GM12878 (cell line): ENCODE results near the gene FAM234A. TPM values are rescaled to one million over a fixed set of nuclear protein-coding genes. Genes with fewer than 3 reads are reported as not detected.
"Not testable (repeated sequence)": the region's sequence is repeated elsewhere in the genome, so short reads cannot be mapped to it uniquely, and the experiment has no call there.

Experiments
- ATAC-seq: fragments of 200-7000 bp; cut with Tn5 transposase; 3 replicates; pipeline ENCODE4 v1.9.1; 2020; ENCODE audit warnings: mild to moderate bottlenecking, moderate library complexity
- BruUV-seq: library from RNA; stranded (reverse); fragments of 400-500 nt; replicated peaks from 2 replicates; lab custom pipeline; 2021; lab: Mats Ljungman, UMichigan
- CTCF ChIA-PET: fragments of 300-600 bp; sonication (Branson Sonifier 250); formaldehyde crosslinking; extraction: SDS; loops from one replicate; lab custom pipeline; 2021; ENCODE audit warnings: inconsistent platforms; lab: Yijun Ruan, JAX
- POLR2A ChIA-PET: fragments of 350-600 bp; formaldehyde crosslinking; extraction: SDS; loops from one replicate; lab custom pipeline; 2021; ENCODE audit warnings: inconsistent platforms; lab: Charles Lee
- RAD21 ChIA-PET: fragments of 300-600 bp; sonication (Branson Sonifier 250); formaldehyde crosslinking; loops from one replicate; lab custom pipeline; 2023; ENCODE audit warnings: antibody characterized with exemption; ENCODE audit not compliant: unreplicated experiment; lab: Charles Lee
- SMC1A ChIA-PET: fragments of 300-600 bp; sonication (Branson Sonifier 250); formaldehyde crosslinking; loops from one replicate; lab custom pipeline; 2023; ENCODE audit not compliant: unreplicated experiment, uncharacterized antibody; lab: Charles Lee
- DNase-seq: peaks from one replicate; pipeline ENCODE4 v3.0.0-alpha.2; 2011; ENCODE audit warnings: low read depth, low spot score
- FAIRE-seq: peaks from 3 replicates; lab custom pipeline; 2011; peaks lifted over from hg19 to GRCh38; lab: Jason Lieb, UNC
- H2AFZ ChIP-seq: 2 replicates; pipeline ENCODE4 v1.6.0; 2011; ENCODE audit warnings: low read depth, low read length, control low read depth; ENCODE audit not compliant: control insufficient read depth
- H3K27ac ChIP-seq: 2 replicates; pipeline ENCODE4 v1.5.1; 2011; ENCODE audit warnings: control low read depth; ENCODE audit not compliant: control insufficient read depth, insufficient read depth
- H3K27me3 ChIP-seq, 2 experiments: replicated peaks in 1 of 2; 2 replicates each; pipeline versions ENCODE4 v1.6.0 to v1.6.1; 2011; ENCODE audit warnings: low read length in 1 of 2; ENCODE audit not compliant: control insufficient read depth in 2 of 2, insufficient read depth in 2 of 2
- H3K36me3 ChIP-seq, 2 experiments: 2 replicates each; pipeline ENCODE4 v1.5.1; 2011; ENCODE audit warnings: low read length in 1 of 2; ENCODE audit not compliant: control insufficient read depth in 2 of 2, insufficient read depth in 2 of 2
- H3K4me1 ChIP-seq: 2 replicates; pipeline ENCODE4 v1.6.1; 2011; ENCODE audit warnings: mild to moderate bottlenecking, low read length, moderate library complexity, mixed read lengths; ENCODE audit not compliant: control insufficient read depth, insufficient read depth
- H3K4me2 ChIP-seq: 2 replicates; pipeline ENCODE4 v1.6.0; 2011; ENCODE audit warnings: control low read depth; ENCODE audit not compliant: control insufficient read depth, insufficient read depth
- H3K4me3 ChIP-seq: fragments of 200-600 bp; sonication (generic); 2 replicates; pipeline ENCODE4 v1.5.1; 2016
- H3K79me2 ChIP-seq: 2 replicates; pipeline ENCODE4 v1.6.0; 2011; ENCODE audit warnings: low read length; ENCODE audit not compliant: control insufficient read depth, insufficient read depth
- H3K9ac ChIP-seq: 2 replicates; pipeline ENCODE4 v1.8.0; 2011; ENCODE audit warnings: low read length, control low read depth, mixed read lengths; ENCODE audit not compliant: control insufficient read depth, insufficient read depth
- H3K9me3 ChIP-seq: replicated peaks from 3 replicates; pipeline ENCODE4 v1.5.1; 2011; ENCODE audit warnings: mild to moderate bottlenecking, low read length; ENCODE audit not compliant: control insufficient read depth, insufficient read depth
- H4K20me1 ChIP-seq: 2 replicates; pipeline ENCODE4 v1.6.0; 2011; ENCODE audit not compliant: control insufficient read depth, insufficient read depth
- WGBS: methylation state at CpG from one replicate; pipeline ENCODE4 v1.1.6; 2016; ENCODE audit warnings: low lambda C conversion rate; ENCODE audit not compliant: insufficient replicate concordance, insufficient coverage; ENCODE audit errors: missing lambda C conversion rate; 5-methylcytosine and 5-hydroxymethylcytosine counted together
- in situ Hi-C: fragments of 300-500 bp; cut with MboI; formaldehyde crosslinking; loops from 9 replicates; pipeline ENCODE4 v1.14.3; 2018; ENCODE audit warnings: mixed read lengths
- intact Hi-C: fragments of 100-400 bp; cut with micrococcal nuclease; formaldehyde crosslinking; loops from one replicate; pipeline ENCODE4 v1.14.2; 2022; ENCODE audit not compliant: unreplicated experiment
- polyA plus RNA-seq, 11 experiments: library from polyadenylated mRNA; depleted of rRNA in 4 of 11; unstranded in 6 of 11; stranded (reverse) in 5 of 11; fragments of >200 nt; fragmentation: Nextera tagmentation in 4 of 11; fragmentation: Illumina TruSeq in 1 of 11; extraction: Ambion mirVana in 4 of 11; extraction: Trizol in 1 of 11; gene quantifications; 1 replicate in 1 of 11; 2 replicates in 10 of 11; pipeline versions ENCODE4 v1.2.1 to v1.2.3, GENCODE V29; 2011 to 2016; ENCODE audit warnings: inconsistent platforms in 2 of 11, missing spikeins in 2 of 11, low read depth in 1 of 11
- total RNA-seq, 4 experiments: library from RNA; depleted of rRNA in 3 of 4; stranded (reverse); fragments of >200 nt in 3 of 4; fragmentation: Illumina TruSeq in 1 of 4; extraction: Trizol in 1 of 4; gene quantifications; 2 replicates each; pipeline versions ENCODE4 v1.2.1 to v1.2.3, GENCODE V29; 2013 to 2021

Gene FAM234A
- total and polyA plus RNA-seq, 10 of the 15 experiments (the other 5 are each of a cell fraction or from before 2014, with no cell fraction given) = 1.6 to 37.6 (median 17.3) TPM

DNA sequence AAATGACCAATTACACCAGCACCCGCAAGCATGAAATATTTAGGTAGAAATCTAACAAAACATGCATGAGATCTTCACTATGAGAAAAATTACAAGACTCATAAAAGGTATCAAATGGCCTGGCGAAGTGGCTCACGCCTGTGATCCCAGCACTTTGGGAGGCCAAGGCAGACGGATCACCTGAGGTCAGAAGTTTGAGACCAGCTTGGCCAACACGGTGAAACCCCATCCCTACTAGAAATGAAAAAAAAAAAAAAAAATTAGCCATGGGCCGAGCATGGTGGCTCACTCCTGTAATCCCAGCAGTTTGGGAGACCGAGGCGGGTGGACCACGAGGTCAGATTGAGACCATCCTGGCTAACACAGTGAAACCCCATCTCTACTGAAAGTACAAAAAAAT lies 30.6 kb upstream of the FAM234A start:
- SMC1A ChIA-PET, H3K4me3 ChIP-seq, BruUV-seq, CTCF ChIA-PET, H3K4me2 ChIP-seq, H3K9me3 ChIP-seq, ATAC-seq, RAD21 ChIA-PET, in situ Hi-C loops, intact Hi-C loops, H4K20me1 ChIP-seq, H3K27ac ChIP-seq, H3K27me3 ChIP-seq, H2AFZ ChIP-seq, H3K79me2 ChIP-seq, H3K4me1 ChIP-seq, H3K9ac ChIP-seq, FAIRE-seq, DNase-seq: not testable (repeated sequence)
- H3K36me3 ChIP-seq = peaks cover 12 to 31% of the 10 kb centered on the region in 2 experiments
- POLR2A ChIA-PET = interaction anchor here (1.1 kb wide), 1 partner anchor 24 kb away, joined by 3 read pairs; no protein-coding TSS in a partner anchor
- 97% methylated on average over 9 of the region's 9 CpGs for WGBS

DNA sequence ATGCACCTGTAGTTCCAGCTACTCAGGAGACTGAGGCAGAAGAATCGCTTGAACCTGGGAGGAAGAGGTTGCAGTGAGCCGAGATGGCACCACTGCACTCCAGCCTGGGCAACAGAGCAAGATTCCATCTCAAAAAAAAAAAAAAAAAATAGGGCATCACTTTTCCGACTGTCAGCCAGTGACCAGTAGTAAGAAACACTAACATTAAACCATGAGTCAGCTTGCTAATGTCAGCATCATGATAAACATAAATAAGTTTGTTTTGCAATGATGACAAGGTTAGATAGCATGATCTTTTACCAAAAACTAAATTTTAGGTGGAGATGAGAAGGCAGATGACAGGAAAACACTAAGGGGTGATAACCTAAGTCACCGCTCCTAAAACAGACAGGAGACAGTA lies 25.3 kb upstream of the FAM234A start:
- H3K27ac ChIP-seq, DNase-seq, H3K9ac ChIP-seq, intact Hi-C loops, ATAC-seq, H3K27me3 ChIP-seq, H4K20me1 ChIP-seq, H3K4me3 ChIP-seq, H2AFZ ChIP-seq, H3K9me3 ChIP-seq, SMC1A ChIA-PET, FAIRE-seq, H3K79me2 ChIP-seq, H3K4me1 ChIP-seq, BruUV-seq, POLR2A ChIA-PET, in situ Hi-C loops, H3K4me2 ChIP-seq: not testable (repeated sequence)
- peaks cover 22 to 29% of the 10 kb centered on the region in 2 experiments for H3K36me3 ChIP-seq
- RAD21 ChIA-PET = interaction anchor here (0.6 kb wide), 1 partner anchor 10 kb away, joined by 3 read pairs; no protein-coding TSS in a partner anchor
- 97% methylated on average over 3 of the region's 4 CpGs for WGBS
- CTCF ChIA-PET = interaction anchor here (1.2 to 1.3 kb wide), 2 partner anchors 18 to 154 kb away, joined by 3 to 4 read pairs; no protein-coding TSS in a partner anchor
